Ammon's horn (tissue), 1 donor: ENCODE data around the gene TMC1.
A peak's percentile ranks its signal among the peaks of the same experiment; 100 is the strongest.
"Not testable (repeated sequence)": the region's sequence is repeated elsewhere in the genome, so short reads cannot be mapped to it uniquely, and the experiment has no call there.

Source experiments
- DNase-seq: peaks from one replicate; pipeline ENCODE4 v3.0.0-alpha.2; 2016; ENCODE audit warnings: low spot score

TMC1 gene

GRCh38 chr9:72826996-72827949 lies 305.9 kb downstream of the TMC1 start:
- no peak for DNase-seq

GRCh38 chr9:72827950-72828731 lies 306.7 kb downstream of the TMC1 start:
- no peak for DNase-seq

GRCh38 chr9:72834994-72835393 lies 313.6 kb downstream of the TMC1 start:
- DNase-seq: no peak

DNA sequence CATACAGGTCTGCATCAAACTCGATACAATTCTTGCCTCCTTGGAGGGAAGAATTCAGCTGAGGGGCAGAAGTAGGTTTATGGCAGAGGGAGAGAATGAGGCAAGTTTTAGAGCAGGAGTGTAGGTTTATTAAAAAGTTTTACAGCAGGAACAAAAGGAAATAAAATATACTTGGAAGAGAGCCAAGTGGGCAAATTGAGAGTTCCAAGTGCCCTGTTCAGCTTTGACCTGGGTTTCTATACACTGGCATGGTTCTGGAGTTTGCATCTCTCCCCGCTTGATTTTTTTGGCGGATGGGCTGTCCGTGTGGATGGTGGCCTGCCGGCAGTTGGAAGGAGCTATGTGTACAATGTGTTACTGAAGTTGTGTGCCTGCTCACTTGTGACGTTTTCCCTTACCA lies 315.4 kb downstream of the TMC1 start:
- DNase-seq: no peak

GRCh38 chr9:72839085-72839484 lies 317.7 kb downstream of the TMC1 start:
- no peak for DNase-seq

GRCh38 chr9:72843520-72844439 lies 322.4 kb downstream of the TMC1 start:
- no peak for DNase-seq

- no peak for DNase-seq
These were observed 323.0 kb downstream of the TMC1 start for GRCh38 chr9:72844440-72844768.

DNA sequence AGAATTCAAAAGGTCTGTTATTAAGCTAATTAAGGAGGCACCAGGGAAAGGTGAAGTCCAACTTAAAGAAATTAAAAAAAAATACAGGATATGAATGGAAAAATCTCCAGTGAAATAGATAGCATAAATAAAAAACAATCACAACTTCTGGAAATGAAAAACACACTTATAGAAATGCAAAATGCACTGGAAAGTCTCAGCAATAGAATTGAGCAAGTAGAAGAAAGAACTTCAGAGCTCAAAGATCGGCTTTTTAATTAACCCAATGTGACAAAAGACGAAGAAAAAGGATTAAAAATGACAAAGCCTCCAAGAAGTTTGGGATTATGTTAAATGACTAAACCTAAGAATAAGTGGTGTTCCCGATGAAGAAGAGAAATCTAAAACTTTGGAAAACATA lies 323.6 kb downstream of the TMC1 start:
- not testable (repeated sequence) for DNase-seq

GRCh38 chr9:72850209-72850608 lies 328.8 kb downstream of the TMC1 start:
- not testable (repeated sequence) for DNase-seq

GRCh38 chr9:72855321-72855720 lies 333.9 kb downstream of the TMC1 start:
- DNase-seq: no peak

DNA sequence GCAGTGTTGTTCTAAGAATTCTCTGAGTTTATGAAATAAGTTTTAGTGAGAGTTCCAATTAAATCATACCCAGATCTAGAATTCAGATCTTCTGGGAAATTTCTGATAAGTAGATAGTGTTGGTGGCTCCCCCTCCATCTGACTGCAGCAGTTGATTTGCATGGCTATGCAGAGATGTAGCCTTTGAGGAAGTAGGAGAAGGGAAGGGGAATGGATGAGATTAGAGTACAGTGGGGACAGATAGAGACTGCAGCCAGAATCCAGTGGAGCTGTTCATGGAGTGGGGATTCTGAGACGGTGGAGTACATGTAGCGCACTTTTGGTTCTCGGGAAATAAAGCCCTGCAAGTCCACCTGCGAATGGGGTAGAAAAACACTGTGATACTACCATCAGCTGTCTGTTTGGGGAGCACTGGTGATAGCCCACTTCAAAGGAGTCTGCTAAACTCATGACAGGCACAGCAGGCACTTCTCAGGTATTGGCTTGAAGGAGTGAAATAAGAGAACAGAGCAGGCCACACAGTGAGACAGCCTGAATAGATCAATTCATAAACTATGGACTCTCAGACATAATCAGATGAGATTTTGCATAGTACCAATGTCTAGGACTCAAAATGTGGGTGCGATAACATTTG lies 334.6 kb downstream of the TMC1 start:
- no peak for DNase-seq

GRCh38 chr9:72856972-72857623 lies 335.7 kb downstream of the TMC1 start:
- peak; percentile 72 for DNase-seq

GRCh38 chr9:72857624-72857996 lies 336.2 kb downstream of the TMC1 start:
- DNase-seq: no peak

DNA sequence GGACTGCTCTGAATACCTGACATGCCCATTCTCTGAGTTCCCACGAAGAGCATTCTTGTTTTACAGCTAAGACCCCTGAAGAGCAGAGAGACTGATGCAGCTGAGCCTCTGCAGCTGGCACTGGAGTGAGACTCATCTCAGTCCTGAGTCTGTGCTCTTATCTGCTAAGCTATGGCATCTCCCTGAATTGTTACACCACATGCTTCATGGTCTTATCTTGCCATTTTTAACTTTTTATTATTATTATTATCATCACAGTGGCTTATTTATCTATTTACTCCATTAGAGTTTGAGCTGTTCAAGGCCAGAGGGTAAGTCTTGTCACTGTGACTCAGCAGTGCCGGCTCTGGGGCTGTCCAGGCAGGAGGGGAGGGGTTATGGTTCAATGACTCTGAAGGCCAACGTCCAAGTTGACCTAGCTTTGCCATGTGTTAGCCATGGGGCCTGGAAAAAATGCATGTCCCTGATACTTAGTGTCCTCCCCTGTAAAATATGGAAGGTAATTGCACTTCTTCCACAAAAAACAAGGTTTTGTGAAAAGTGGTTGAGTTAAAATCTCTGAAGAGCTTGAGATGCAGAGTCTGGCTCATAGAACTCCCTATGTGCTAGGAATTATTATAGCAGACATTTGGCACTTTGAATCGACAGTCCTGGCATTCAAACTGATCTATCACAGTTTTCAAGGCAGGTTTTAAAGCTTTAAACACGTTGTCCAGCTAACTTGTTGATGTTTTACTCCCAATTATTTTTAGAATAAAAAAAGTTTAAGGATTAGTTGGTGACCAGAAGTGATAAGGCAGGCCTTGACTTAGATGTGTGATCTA lies 336.9 kb downstream of the TMC1 start:
- DNase-seq: no peak

DNA sequence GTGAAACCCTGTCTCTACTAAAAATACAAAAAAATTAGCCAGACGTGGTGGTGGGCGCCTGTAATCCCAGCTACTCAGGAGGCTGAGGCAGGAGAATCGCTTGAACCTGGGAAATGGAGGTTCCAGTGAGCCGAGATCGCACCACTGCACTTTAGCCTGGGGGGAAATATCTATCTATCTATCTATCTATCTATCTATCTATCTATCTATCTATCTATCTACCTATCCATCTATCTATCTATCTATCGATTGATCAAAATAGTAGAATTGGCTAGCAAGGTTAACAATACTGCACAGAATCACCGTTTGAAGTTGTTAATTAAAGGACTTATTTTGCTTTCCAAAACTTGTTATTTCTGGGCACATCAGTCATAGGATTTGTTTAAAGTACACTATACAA lies 341.4 kb downstream of the TMC1 start:
- not testable (repeated sequence) for DNase-seq

GRCh38 chr9:72863456-72864094 lies 342.2 kb downstream of the TMC1 start:
- DNase-seq: no peak

DNA sequence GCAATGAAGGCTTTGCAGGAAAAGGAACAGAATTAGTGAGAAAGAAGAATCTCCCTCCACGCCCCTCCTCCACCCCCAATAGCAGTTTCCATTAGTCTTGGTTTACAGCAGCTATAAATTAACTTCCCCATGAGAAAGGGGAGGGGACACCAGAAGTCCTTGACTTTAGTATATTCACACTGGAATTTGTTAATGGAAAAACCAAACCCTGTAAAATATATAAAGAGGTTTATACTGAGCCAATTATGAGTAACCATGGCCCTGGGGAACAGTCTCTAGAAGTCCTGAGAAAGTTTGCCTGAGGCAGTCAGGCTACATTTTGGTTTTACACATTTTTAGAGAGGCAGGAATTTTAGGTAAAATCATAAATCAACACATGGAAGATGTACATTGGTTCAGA lies 342.9 kb downstream of the TMC1 start:
- no peak for DNase-seq

- DNase-seq: no peak
These were observed 350.3 kb downstream of the TMC1 start for GRCh38 chr9:72871685-72872084.

DNA sequence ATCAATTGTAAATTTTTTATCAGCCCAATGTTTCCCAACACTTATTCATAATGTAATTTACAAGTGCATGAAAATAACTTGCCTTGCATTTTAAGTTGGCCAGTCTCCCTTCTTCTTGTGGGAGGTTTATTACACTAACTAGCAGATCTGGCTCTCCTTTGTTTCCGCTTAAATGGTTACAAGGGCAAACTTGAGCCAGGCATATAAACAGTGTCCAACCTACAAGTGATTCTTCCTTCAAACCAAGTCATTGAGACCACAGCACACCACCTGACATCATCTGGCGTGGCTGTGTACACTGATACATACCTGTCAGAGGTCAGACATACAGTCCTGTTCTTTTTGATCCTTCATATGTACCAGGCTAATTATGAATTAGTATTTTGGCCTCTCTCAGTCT lies 351.3 kb downstream of the TMC1 start:
- DNase-seq: no peak

DNA sequence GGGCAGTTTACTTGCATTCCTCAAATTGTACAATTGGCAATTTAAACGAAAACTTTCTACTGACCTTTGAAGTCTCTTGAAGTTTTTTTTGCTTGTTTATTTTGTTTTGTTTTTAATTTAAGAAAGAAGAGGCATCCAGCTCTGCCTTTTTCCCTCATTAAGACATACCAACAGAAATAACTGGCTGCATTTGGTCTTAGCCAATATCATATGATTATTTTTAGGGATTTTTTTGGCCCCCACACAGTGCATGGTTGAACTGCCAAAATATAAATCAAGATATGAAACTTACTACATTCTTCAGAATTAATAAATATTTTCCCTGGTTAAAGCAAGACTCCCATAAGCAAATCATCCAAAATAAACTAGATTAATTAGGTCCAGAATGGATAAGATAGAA lies 352.0 kb downstream of the TMC1 start:
- no peak for DNase-seq
